Neural cell (in vitro differentiated cells): ENCODE data around the gene THAP7. TPM values are rescaled to one million over a fixed set of nuclear protein-coding genes. Genes with fewer than 3 reads are reported as not detected.
"Not testable (repeated sequence)": the region's sequence is repeated elsewhere in the genome, so short reads cannot be mapped to it uniquely, and the experiment has no call there.

Experiments
- H2AFZ ChIP-seq: fragments of 200-600, 300-800 bp; sonication (generic), shearing (Covaris generic); 2 replicates; pipeline ENCODE4 v1.6.0; 2014; ENCODE audit warnings: low read depth, mild to moderate bottlenecking, antibody characterized with exemption, low read length, moderate library complexity
- H3F3A ChIP-seq: fragments of 200-600 bp; shearing (Covaris generic); 2 replicates; pipeline ENCODE4 v1.6.1; 2016; ENCODE audit warnings: mild to moderate bottlenecking, moderate library complexity, mixed read lengths, antibody characterized with exemption, low read length; ENCODE audit not compliant: insufficient read depth, poor library complexity, severe bottlenecking
- H3K27ac ChIP-seq: fragments of 200-600, 300-800 bp; sonication (generic), shearing (Covaris generic); 2 replicates; pipeline ENCODE4 v1.5.1; 2014; ENCODE audit warnings: mild to moderate bottlenecking, low read length, moderate library complexity
- H3K27me3 ChIP-seq: fragments of 300-800, 200-600 bp; sonication (generic), shearing (Covaris generic); 2 replicates; pipeline ENCODE4 v1.6.0; 2014; ENCODE audit warnings: mild to moderate bottlenecking, low read depth, low read length, moderate library complexity; ENCODE audit not compliant: insufficient read depth
- H3K36me3 ChIP-seq: fragments of 300-800, 200-600 bp; sonication (generic), shearing (Covaris generic); 2 replicates; pipeline ENCODE4 v1.5.1; 2014; ENCODE audit warnings: mild to moderate bottlenecking, antibody characterized with exemption, low read length, moderate library complexity; ENCODE audit not compliant: insufficient read depth
- H3K4me2 ChIP-seq: fragments of 300-800, 200-600 bp; sonication (generic), shearing (Covaris generic); 2 replicates; pipeline ENCODE4 v1.6.0; 2014; ENCODE audit warnings: mild to moderate bottlenecking, low read length
- H3K4me3 ChIP-seq: fragments of 300-800, 200-600 bp; sonication (generic), shearing (Covaris generic); 2 replicates; pipeline ENCODE4 v1.5.1; 2014; ENCODE audit warnings: mild to moderate bottlenecking, low read length, moderate library complexity
- H3K79me2 ChIP-seq: fragments of 200-600 bp; shearing (Covaris generic); replicated peaks from 2 replicates; pipeline ENCODE4 v1.6.0; 2014; ENCODE audit warnings: mild to moderate bottlenecking, low read length, moderate library complexity; ENCODE audit not compliant: insufficient read depth
- H3K9ac ChIP-seq: fragments of 300-800, 200-600 bp; sonication (generic), shearing (Covaris generic); 2 replicates; pipeline ENCODE4 v1.6.1; 2016; ENCODE audit warnings: mild to moderate bottlenecking, low read length, mixed read lengths
- H3K9me2 ChIP-seq: fragments of 200-600 bp; shearing (Covaris generic); 2 replicates; pipeline ENCODE4 v1.6.1; 2016; ENCODE audit warnings: mild to moderate bottlenecking, low read length, mixed read lengths; ENCODE audit not compliant: insufficient read depth
- H3K9me3 ChIP-seq: fragments of 200-600, 300-800 bp; sonication (generic), shearing (Covaris generic); 2 replicates; pipeline ENCODE4 v1.6.1; 2016; ENCODE audit warnings: mild to moderate bottlenecking, mixed run types, low read length, moderate library complexity, mixed read lengths
- H4K20me1 ChIP-seq: fragments of 200-600 bp; shearing (Covaris generic); 2 replicates; pipeline ENCODE4 v1.6.1; 2016; ENCODE audit warnings: mild to moderate bottlenecking, mixed run types; ENCODE audit not compliant: insufficient read depth
- EP300 ChIP-seq: fragments of 450-650 bp; conservative IDR thresholded peaks from 2 replicates; pipeline ENCODE4 v1.6.1; 2014; ENCODE audit warnings: antibody characterized with exemption, mild to moderate bottlenecking, moderate library complexity; ENCODE audit not compliant: poor library complexity, severe bottlenecking
- EZH2 ChIP-seq: fragments of 200-600, 300-800 bp; shearing (Covaris generic), sonication (generic); IDR thresholded peaks from 2 replicates; pipeline ENCODE4 v1.6.1; 2014; ENCODE audit warnings: antibody characterized with exemption, low read length, borderline replicate concordance, mild to moderate bottlenecking; ENCODE audit not compliant: insufficient read depth, poor library complexity, severe bottlenecking
- MXI1 ChIP-seq: fragments of 450-650 bp; conservative IDR thresholded peaks from 2 replicates; pipeline ENCODE4 v1.6.1; 2014; ENCODE audit warnings: antibody characterized with exemption, mild to moderate bottlenecking; ENCODE audit not compliant: poor library complexity, severe bottlenecking
- POLR2AphosphoS5 ChIP-seq: IDR thresholded peaks from 2 replicates; pipeline ENCODE4 v1.6.1; 2012
- RAD21 ChIP-seq: fragments of 450-650 bp; conservative IDR thresholded peaks from 2 replicates; pipeline ENCODE4 v1.6.1; 2014; ENCODE audit warnings: antibody characterized with exemption, mild to moderate bottlenecking, moderate library complexity
- SMC3 ChIP-seq: fragments of 450-650 bp; conservative IDR thresholded peaks from 2 replicates; pipeline ENCODE4 v1.6.1; 2014; ENCODE audit warnings: antibody characterized with exemption, mild to moderate bottlenecking, moderate library complexity; ENCODE audit not compliant: poor library complexity
- TAF1 ChIP-seq: IDR thresholded peaks from 2 replicates; pipeline ENCODE4 v1.6.1; 2012; ENCODE audit warnings: low read depth
- polyA plus RNA-seq: library from polyadenylated mRNA; depleted of rRNA; stranded (reverse); fragments of >200 nt; gene quantifications from 2 replicates; pipeline ENCODE4 v1.2.3, GENCODE V29; 2014
- TF ChIP-seq, protein P1 (sequence below): IDR thresholded peaks from 2 replicates; pipeline ENCODE4 v1.6.1; 2012; ENCODE audit warnings: borderline replicate concordance
- TF ChIP-seq, protein P2 (sequence below): fragments of 450-650 bp; IDR thresholded peaks from 2 replicates; pipeline ENCODE4 v1.5.1; 2014; ENCODE audit warnings: antibody characterized with exemption, mild to moderate bottlenecking, moderate library complexity; ENCODE audit not compliant: poor library complexity, severe bottlenecking

THAP7 gene
- polyA plus RNA-seq, 1 donor from 2014 or later: 28.7 TPM

GRCh38 chr22:20972933-20973577, 28.9 kb downstream of the THAP7 start:
- TF ChIP-seq POLR2AphosphoS5 (no peak), EZH2 (no peak), SMC3 (no peak), TAF1 (no peak), EP300 (no peak), MXI1 (no peak), RAD21 (no peak)
- TF ChIP-seq, protein P1, sequence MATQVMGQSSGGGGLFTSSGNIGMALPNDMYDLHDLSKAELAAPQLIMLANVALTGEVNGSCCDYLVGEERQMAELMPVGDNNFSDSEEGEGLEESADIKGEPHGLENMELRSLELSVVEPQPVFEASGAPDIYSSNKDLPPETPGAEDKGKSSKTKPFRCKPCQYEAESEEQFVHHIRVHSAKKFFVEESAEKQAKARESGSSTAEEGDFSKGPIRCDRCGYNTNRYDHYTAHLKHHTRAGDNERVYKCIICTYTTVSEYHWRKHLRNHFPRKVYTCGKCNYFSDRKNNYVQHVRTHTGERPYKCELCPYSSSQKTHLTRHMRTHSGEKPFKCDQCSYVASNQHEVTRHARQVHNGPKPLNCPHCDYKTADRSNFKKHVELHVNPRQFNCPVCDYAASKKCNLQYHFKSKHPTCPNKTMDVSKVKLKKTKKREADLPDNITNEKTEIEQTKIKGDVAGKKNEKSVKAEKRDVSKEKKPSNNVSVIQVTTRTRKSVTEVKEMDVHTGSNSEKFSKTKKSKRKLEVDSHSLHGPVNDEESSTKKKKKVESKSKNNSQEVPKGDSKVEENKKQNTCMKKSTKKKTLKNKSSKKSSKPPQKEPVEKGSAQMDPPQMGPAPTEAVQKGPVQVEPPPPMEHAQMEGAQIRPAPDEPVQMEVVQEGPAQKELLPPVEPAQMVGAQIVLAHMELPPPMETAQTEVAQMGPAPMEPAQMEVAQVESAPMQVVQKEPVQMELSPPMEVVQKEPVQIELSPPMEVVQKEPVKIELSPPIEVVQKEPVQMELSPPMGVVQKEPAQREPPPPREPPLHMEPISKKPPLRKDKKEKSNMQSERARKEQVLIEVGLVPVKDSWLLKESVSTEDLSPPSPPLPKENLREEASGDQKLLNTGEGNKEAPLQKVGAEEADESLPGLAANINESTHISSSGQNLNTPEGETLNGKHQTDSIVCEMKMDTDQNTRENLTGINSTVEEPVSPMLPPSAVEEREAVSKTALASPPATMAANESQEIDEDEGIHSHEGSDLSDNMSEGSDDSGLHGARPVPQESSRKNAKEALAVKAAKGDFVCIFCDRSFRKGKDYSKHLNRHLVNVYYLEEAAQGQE: no peak
- TF ChIP-seq, protein P2, sequence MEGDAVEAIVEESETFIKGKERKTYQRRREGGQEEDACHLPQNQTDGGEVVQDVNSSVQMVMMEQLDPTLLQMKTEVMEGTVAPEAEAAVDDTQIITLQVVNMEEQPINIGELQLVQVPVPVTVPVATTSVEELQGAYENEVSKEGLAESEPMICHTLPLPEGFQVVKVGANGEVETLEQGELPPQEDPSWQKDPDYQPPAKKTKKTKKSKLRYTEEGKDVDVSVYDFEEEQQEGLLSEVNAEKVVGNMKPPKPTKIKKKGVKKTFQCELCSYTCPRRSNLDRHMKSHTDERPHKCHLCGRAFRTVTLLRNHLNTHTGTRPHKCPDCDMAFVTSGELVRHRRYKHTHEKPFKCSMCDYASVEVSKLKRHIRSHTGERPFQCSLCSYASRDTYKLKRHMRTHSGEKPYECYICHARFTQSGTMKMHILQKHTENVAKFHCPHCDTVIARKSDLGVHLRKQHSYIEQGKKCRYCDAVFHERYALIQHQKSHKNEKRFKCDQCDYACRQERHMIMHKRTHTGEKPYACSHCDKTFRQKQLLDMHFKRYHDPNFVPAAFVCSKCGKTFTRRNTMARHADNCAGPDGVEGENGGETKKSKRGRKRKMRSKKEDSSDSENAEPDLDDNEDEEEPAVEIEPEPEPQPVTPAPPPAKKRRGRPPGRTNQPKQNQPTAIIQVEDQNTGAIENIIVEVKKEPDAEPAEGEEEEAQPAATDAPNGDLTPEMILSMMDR: no peak
- Histone ChIP-seq H3K9me2 (no peaks in the 10 kb centered on the region), H3K79me2 (no peaks in the 10 kb centered on the region), H3F3A (no peaks in the 10 kb centered on the region), H4K20me1 (no peaks in the 10 kb centered on the region), H3K4me2 (no peak overlapping the region), H3K4me3 (no peak overlapping the region), H3K27me3 (no peaks in the 10 kb centered on the region), H3K9me3 (no peaks in the 10 kb centered on the region), H3K36me3 (no peaks in the 10 kb centered on the region), H3K9ac (no peak overlapping the region), H3K27ac (no peak overlapping the region), H2AFZ (no peak overlapping the region)

DNA sequence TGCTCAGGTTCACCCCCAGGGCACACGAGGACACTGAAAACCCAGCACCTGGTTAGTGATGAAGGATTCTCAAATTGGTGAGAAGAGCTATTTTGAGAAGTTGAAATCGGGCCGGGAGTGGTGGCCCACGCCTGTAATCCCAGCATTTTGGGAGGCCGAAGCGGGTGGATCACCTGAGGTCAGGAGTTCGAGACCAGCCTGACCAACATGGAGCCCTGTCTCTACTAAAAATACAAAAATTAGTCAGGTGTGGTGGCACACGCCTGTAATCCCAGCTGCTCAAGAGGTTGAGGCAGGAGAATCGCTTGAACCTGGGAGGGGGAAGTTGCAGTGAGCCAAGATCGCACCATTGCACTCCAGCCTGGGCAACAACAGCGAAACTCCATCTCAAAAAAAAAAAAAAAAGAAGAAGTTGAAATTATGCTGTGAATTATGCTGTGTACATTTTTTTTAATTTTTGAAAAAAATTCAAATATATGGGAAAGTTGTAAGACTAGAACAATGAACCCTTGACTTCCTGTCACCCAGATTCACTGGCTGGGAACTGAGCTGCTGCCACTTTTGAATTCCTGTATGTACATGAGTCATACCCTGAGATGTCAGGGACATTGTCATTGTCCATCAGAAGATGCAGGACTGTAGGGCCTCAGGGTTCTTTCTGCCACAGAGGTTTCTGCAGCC, 29.8 kb downstream of the THAP7 start:
- H3K27me3 ChIP-seq, H3K36me3 ChIP-seq, H3K27ac ChIP-seq: not testable (repeated sequence)

More for the DNA sequence above, 29.8 kb downstream of the THAP7 start:
- not testable (repeated sequence) for H3K79me2 ChIP-seq, H3K9me2 ChIP-seq, H3F3A ChIP-seq, H2AFZ ChIP-seq, H3K9ac ChIP-seq, H3K4me2 ChIP-seq, H4K20me1 ChIP-seq, H3K9me3 ChIP-seq, H3K4me3 ChIP-seq
